HepG2 (cell line): ENCODE data around the gene CPNE2. TPM values are rescaled to one million over a fixed set of nuclear protein-coding genes. Genes with fewer than 3 reads are reported as not detected.

Source experiments
- FOXP1 ChIP-seq, 2 experiments: fragments of 450-650 bp in 1 of 2; IDR thresholded peaks; 2 replicates each; pipeline ENCODE4 v1.6.1; 2017 to 2018; ENCODE audit warnings: antibody characterized with exemption in 1 of 2
- HOXA5 ChIP-seq: sonication (generic); formaldehyde crosslinking; IDR thresholded peaks from 2 replicates; pipeline ENCODE4 v1.4.0; 2020; ENCODE audit warnings: missing genetic modification reagents
- JARID2 ChIP-seq: sonication (generic); formaldehyde crosslinking; IDR thresholded peaks from 2 replicates; pipeline ENCODE4 v1.8.1; 2023; ENCODE audit warnings: missing genetic modification reagents, inconsistent platforms; ENCODE audit not compliant: insufficient replicate concordance
- KLF11 ChIP-seq: IDR thresholded peaks from 2 replicates; pipeline ENCODE4 v1.6.1; 2016; ENCODE audit warnings: missing compliant biosample characterization
- NR2C2 ChIP-seq: sonication (generic); formaldehyde crosslinking; IDR thresholded peaks from 2 replicates; pipeline ENCODE4 v1.4.0; 2020; ENCODE audit warnings: missing genetic modification reagents, mild to moderate bottlenecking, moderate library complexity, borderline replicate concordance
- PAX8 ChIP-seq: sonication (generic); formaldehyde crosslinking; IDR thresholded peaks from 2 replicates; pipeline ENCODE4 v1.8.0; 2022; ENCODE audit warnings: mild to moderate bottlenecking, missing genetic modification reagents, borderline replicate concordance
- SIX1 ChIP-seq: sonication (generic); formaldehyde crosslinking; IDR thresholded peaks from 2 replicates; pipeline ENCODE4 v1.4.0; 2020; ENCODE audit warnings: missing genetic modification reagents, borderline replicate concordance
- SNAPC2 ChIP-seq: sonication (generic); formaldehyde crosslinking; IDR thresholded peaks from 2 replicates; pipeline ENCODE4 v1.8.1; 2022; ENCODE audit warnings: mild to moderate bottlenecking, missing genetic modification reagents
- ZFP1 ChIP-seq: IDR thresholded peaks from 2 replicates; pipeline ENCODE4 v1.6.1; 2016
- ZFP91 ChIP-seq: sonication (generic); formaldehyde crosslinking; IDR thresholded peaks from 2 replicates; pipeline ENCODE4 v1.9.0; 2022; ENCODE audit warnings: missing genetic modification reagents, mild to moderate bottlenecking, borderline replicate concordance
- ZNF143 ChIP-seq: sonication (generic); formaldehyde crosslinking; IDR thresholded peaks from 2 replicates; pipeline ENCODE4 v1.4.0; 2020; ENCODE audit warnings: missing genetic modification reagents
- ZNF256 ChIP-seq: sonication (generic); formaldehyde crosslinking; conservative IDR thresholded peaks from 2 replicates; pipeline ENCODE4 v1.4.0; 2020; ENCODE audit warnings: missing genetic modification reagents
- ZNF274 ChIP-seq: sonication (generic); formaldehyde crosslinking; IDR thresholded peaks from 2 replicates; pipeline ENCODE4 v1.5.1; 2020; ENCODE audit warnings: mild to moderate bottlenecking, missing genetic modification reagents
- ZNF3 ChIP-seq: IDR thresholded peaks from 2 replicates; pipeline ENCODE4 v1.7.0; 2017; ENCODE audit warnings: inconsistent platforms
- ZNF383 ChIP-seq: sonication (generic); formaldehyde crosslinking; IDR thresholded peaks from 2 replicates; pipeline ENCODE4 v1.4.0; 2020; ENCODE audit warnings: missing genetic modification reagents, mild to moderate bottlenecking, borderline replicate concordance
- polyA plus RNA-seq, 8 experiments: library from polyadenylated mRNA; depleted of rRNA in 3 of 8; stranded (reverse) in 7 of 8; unstranded in 1 of 8; fragments of >200 nt; fragmentation: Illumina TruSeq in 4 of 8; extraction: Trizol in 4 of 8; gene quantifications; 2 replicates each; pipeline versions ENCODE4 v1.2.1 to v1.2.3, GENCODE V29; 2011 to 2016; ENCODE audit warnings: low read depth in 4 of 8, missing spikeins in 1 of 8, mixed read lengths in 1 of 8; ENCODE audit not compliant: insufficient read depth in 1 of 8
- total RNA-seq, 5 experiments: library from RNA; depleted of rRNA; stranded (reverse); fragments of >200 nt; fragmentation: Illumina TruSeq; extraction: Trizol; gene quantifications; 2 replicates each; pipeline ENCODE4 v1.2.3, GENCODE V29; 2016; ENCODE audit warnings: low read depth in 1 of 5
- TF ChIP-seq, protein P1 (sequence below): sonication (generic); formaldehyde crosslinking; IDR thresholded peaks from 2 replicates; pipeline ENCODE4 v1.5.1; 2020; ENCODE audit warnings: mild to moderate bottlenecking, missing genetic modification reagents, borderline replicate concordance
- TF ChIP-seq, protein P2 (sequence below): sonication (generic); formaldehyde crosslinking; IDR thresholded peaks from 2 replicates; pipeline ENCODE4 v1.5.0; 2020; ENCODE audit warnings: mild to moderate bottlenecking, missing genetic modification reagents
- TF ChIP-seq, protein P3 (sequence below): sonication (generic); formaldehyde crosslinking; IDR thresholded peaks from 2 replicates; pipeline ENCODE4 v1.5.0; 2020; ENCODE audit warnings: mild to moderate bottlenecking, low read depth, missing genetic modification reagents, borderline replicate concordance
- TF ChIP-seq, protein P4 (sequence below): sonication (generic); formaldehyde crosslinking; IDR thresholded peaks from 2 replicates; pipeline ENCODE4 v1.8.0; 2022; ENCODE audit warnings: mild to moderate bottlenecking, missing genetic modification reagents, borderline replicate concordance

Gene CPNE2
- total and polyA plus RNA-seq, 2 of the 13 experiments (the other 11 are each of a cell fraction or from before 2014, with no cell fraction given): 10.6 to 23.3 TPM

DNA sequence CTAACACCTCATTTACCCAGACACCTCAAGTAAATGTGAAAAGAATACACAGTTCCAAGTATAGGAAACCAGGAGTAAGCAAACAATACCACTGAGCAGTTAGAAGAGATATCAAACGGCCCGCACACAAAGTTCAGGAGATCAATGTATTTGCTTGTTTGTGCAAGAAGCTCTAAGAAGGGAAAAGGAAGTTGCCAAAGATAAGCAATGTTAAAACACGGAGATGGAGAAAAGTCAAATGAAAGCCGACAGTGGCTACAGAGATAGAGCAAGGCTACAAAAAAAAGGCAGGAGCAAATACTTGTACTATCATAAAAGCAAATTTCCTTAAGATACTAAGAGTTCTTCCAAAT lies 63.9 kb downstream of the CPNE2 start (continued):
- TF ChIP-seq, protein P1, sequence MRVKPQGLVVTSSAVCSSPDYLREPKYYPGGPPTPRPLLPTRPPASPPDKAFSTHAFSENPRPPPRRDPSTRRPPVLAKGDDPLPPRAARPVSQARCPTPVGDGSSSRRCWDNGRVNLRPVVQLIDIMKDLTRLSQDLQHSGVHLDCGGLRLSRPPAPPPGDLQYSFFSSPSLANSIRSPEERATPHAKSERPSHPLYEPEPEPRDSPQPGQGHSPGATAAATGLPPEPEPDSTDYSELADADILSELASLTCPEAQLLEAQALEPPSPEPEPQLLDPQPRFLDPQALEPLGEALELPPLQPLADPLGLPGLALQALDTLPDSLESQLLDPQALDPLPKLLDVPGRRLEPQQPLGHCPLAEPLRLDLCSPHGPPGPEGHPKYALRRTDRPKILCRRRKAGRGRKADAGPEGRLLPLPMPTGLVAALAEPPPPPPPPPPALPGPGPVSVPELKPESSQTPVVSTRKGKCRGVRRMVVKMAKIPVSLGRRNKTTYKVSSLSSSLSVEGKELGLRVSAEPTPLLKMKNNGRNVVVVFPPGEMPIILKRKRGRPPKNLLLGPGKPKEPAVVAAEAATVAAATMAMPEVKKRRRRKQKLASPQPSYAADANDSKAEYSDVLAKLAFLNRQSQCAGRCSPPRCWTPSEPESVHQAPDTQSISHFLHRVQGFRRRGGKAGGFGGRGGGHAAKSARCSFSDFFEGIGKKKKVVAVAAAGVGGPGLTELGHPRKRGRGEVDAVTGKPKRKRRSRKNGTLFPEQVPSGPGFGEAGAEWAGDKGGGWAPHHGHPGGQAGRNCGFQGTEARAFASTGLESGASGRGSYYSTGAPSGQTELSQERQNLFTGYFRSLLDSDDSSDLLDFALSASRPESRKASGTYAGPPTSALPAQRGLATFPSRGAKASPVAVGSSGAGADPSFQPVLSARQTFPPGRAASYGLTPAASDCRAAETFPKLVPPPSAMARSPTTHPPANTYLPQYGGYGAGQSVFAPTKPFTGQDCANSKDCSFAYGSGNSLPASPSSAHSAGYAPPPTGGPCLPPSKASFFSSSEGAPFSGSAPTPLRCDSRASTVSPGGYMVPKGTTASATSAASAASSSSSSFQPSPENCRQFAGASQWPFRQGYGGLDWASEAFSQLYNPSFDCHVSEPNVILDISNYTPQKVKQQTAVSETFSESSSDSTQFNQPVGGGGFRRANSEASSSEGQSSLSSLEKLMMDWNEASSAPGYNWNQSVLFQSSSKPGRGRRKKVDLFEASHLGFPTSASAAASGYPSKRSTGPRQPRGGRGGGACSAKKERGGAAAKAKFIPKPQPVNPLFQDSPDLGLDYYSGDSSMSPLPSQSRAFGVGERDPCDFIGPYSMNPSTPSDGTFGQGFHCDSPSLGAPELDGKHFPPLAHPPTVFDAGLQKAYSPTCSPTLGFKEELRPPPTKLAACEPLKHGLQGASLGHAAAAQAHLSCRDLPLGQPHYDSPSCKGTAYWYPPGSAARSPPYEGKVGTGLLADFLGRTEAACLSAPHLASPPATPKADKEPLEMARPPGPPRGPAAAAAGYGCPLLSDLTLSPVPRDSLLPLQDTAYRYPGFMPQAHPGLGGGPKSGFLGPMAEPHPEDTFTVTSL (CRISPR knock-in tag): peak; percentile 84; the same call in 1 of the 2 replicates
- TF ChIP-seq ZNF143 (no peak), ZFP1 (no peak), SNAPC2 (CRISPR knock-in tag) (no peak), KLF11 (CRISPR knock-in tag) (peak; percentile 51; the same call in 1 of the 2 replicates), FOXP1 (IDR thresholded peaks at IDR 0.05) (no peak), FOXP1 (CRISPR knock-in tag; IDR thresholded peaks at IDR 0.05) (peak; percentile 88), ZFP91 (CRISPR knock-in tag) (no peak), JARID2 (CRISPR knock-in tag) (no peak), NR2C2 (CRISPR knock-in tag) (no peak), ZNF274 (CRISPR knock-in tag) (no peak), PAX8 (no peak), HOXA5 (CRISPR knock-in tag) (0 out of 2 replicates have a peak, but pooled peaks have one; percentile 58), ZNF256 (CRISPR knock-in tag) (no peak), ZNF3 (CRISPR knock-in tag) (no peak), ZNF383 (no peak), SIX1 (CRISPR knock-in tag) (peak; percentile 56; the same call in 1 of the 2 replicates)
- TF ChIP-seq, protein P2, sequence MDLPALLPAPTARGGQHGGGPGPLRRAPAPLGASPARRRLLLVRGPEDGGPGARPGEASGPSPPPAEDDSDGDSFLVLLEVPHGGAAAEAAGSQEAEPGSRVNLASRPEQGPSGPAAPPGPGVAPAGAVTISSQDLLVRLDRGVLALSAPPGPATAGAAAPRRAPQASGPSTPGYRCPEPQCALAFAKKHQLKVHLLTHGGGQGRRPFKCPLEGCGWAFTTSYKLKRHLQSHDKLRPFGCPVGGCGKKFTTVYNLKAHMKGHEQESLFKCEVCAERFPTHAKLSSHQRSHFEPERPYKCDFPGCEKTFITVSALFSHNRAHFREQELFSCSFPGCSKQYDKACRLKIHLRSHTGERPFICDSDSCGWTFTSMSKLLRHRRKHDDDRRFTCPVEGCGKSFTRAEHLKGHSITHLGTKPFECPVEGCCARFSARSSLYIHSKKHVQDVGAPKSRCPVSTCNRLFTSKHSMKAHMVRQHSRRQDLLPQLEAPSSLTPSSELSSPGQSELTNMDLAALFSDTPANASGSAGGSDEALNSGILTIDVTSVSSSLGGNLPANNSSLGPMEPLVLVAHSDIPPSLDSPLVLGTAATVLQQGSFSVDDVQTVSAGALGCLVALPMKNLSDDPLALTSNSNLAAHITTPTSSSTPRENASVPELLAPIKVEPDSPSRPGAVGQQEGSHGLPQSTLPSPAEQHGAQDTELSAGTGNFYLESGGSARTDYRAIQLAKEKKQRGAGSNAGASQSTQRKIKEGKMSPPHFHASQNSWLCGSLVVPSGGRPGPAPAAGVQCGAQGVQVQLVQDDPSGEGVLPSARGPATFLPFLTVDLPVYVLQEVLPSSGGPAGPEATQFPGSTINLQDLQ (CRISPR knock-in tag): no peak
- TF ChIP-seq, protein P3, sequence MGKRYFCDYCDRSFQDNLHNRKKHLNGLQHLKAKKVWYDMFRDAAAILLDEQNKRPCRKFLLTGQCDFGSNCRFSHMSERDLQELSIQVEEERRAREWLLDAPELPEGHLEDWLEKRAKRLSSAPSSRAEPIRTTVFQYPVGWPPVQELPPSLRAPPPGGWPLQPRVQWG (CRISPR knock-in tag): no peak
- TF ChIP-seq, protein P4, sequence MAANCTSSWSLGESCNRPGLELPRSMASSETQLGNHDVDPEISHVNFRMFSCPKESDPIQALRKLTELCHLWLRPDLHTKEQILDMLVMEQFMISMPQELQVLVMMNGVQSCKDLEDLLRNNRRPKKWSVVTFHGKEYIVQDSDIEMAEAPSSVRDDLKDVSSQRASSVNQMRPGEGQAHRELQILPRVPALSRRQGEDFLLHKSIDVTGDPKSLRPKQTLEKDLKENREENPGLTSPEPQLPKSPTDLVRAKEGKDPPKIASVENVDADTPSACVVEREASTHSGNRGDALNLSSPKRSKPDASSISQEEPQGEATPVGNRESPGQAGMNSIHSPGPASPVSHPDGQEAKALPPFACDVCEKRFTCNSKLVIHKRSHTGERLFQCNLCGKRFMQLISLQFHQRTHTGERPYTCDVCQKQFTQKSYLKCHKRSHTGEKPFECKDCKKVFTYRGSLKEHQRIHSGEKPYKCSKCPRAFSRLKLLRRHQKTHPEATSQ (CRISPR knock-in tag): no peak
